ENCODE data around the gene SCNN1A. TPM values are rescaled to one million over a fixed set of nuclear protein-coding genes. Genes with fewer than 3 reads are reported as not detected.

Gene SCNN1A
- polyA plus RNA-seq, 1 experiment, result 0.36 TPM

DNA sequence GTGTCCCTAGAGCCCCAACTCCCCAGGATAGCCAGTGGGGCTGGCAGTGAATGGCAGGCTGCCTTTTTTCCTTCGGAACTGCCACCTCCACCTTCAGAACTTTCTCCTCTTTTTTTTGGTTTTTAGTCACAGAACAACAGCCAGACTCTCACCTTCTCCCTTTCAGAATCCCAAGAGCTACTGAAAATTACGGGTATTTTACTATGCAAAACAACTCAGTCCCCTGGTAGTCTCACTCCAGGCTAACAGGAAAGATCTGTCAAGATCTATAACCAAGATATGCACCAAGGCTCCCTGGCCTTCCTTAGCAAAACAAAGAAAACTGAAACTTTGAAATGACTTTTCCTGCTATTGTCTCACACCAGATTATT lies 52.4 kb downstream of the SCNN1A start:
- no peak for TF ChIP-seq CTCF (IDR thresholded peaks at IDR 0.05; ENCODE audit: insufficient read depth, low read depth, low read length)
- CTCF ChIA-PET, result interaction anchor here (0.8 to 2.5 kb wide), 15 partner anchors 9 to 335 kb away, joined by 3 to 13 read pairs (median 4); partner anchors contain the start of genes GAPDH and PLEKHG6
- Histone ChIP-seq H3K36me3 (ENCODE audit: control insufficient read depth, insufficient read depth, low read length) (peaks cover 11% of the 10 kb centered on the region), H3K4me3 (ENCODE audit: low read depth, low read length) (no peak overlapping the region), H3K27me3 (ENCODE audit: control insufficient read depth, insufficient read depth, low read length) (no peaks in the 10 kb centered on the region)
- POLR2A ChIA-PET, result interaction anchor here (0.6 to 1.6 kb wide), 4 partner anchors 13 to 142 kb away, joined by 3 to 8 read pairs (median 4); partner anchors contain the start of genes LTBR and TNFRSF1A
- DNase-seq (ENCODE audit: low read depth), result no peak

DNA sequence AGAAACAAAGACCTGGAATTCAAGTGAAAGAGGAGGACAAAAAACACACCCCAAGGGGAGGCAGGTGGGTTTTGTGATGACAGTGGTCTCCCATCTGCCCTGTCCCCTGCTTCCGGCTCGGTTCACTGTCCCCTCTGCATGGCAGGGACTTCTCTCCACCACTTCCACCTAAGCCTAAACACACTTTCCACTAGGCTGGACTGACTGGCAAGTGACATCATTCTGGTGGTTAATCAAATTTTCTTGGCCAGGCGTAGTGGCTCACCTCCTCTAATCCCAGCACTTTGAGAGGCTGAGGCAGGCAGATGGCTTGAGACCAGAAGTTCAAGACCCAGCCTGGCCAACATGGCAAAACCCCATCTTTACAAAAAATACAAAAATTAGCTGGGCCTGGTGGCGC lies 53.0 kb downstream of the SCNN1A start:
- Histone ChIP-seq H3K27me3 (ENCODE audit: control insufficient read depth, insufficient read depth, low read length) (no peaks in the 10 kb centered on the region), H3K4me3 (ENCODE audit: low read depth, low read length) (no peak overlapping the region), H3K36me3 (ENCODE audit: control insufficient read depth, insufficient read depth, low read length) (peaks cover 6% of the 10 kb centered on the region)
- ChIA-PET CTCF (interaction anchor here (0.9 to 2.5 kb wide), 8 partner anchors 8 to 334 kb away, joined by 3 to 13 read pairs (median 7); partner anchors contain the start of gene GAPDH), POLR2A (interaction anchor here (0.6 to 1.6 kb wide), 3 partner anchors 14 to 71 kb away, joined by 3 to 6 read pairs (median 3); partner anchors contain the start of gene LTBR)
- DNase-seq (ENCODE audit: low read depth), result no peak
- no peak for TF ChIP-seq CTCF (IDR thresholded peaks at IDR 0.05; ENCODE audit: insufficient read depth, low read depth, low read length)

DNA sequence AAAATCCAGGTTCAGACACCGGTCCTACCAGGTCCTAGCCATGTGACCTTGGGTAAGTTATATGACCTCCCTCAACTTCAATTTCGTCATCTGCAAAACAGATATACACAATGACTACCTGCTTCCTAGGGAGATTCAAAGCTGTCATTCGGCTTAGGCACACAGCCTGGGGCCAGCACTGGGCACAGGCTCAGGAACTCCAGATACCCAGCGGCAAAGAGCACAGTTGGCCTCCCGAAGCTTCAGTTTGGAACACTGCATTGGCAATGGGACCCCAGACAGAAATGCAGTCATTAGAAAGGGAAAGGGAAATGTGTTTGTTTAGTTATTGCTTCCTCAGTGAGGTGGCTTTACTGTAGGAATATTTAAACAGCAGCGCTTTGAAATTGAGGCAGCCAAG lies 53.5 kb downstream of the SCNN1A start:
- peaks cover 6% of the 10 kb centered on the region for H3K36me3 ChIP-seq (ENCODE audit: control insufficient read depth, insufficient read depth, low read length)

DNA sequence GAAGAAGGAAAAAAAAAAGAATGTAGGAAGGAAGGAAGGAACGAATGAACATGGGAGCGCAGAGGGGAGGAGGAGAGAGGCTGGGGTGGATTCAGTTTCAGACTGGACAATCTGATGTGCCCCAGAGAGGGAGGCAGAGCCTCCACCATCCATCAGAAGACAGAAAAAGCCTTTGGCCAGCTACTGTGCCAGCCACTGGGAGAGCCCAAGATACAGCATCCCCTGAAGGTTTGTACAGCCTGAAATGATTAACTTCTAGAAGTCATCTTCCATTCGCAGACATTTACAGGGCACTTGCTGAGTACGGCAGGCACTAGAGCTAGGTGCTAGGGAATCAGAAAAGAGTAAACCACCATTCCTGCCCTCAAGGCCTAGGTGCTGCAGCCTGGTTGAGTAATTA lies 55.9 kb downstream of the SCNN1A start:
- H3K4me3 ChIP-seq (ENCODE audit: low read depth, low read length), result no peak overlapping the region
- no peaks in the 10 kb centered on the region for H3K27me3 ChIP-seq (ENCODE audit: control insufficient read depth, insufficient read depth, low read length)
- DNase-seq (ENCODE audit: low read depth), result no peak
- POLR2A ChIA-PET, result interaction anchor here (0.6 kb wide), 1 partner anchor 132 kb away, joined by 3 read pairs; the partner anchor contains the start of gene TAPBPL
- H3K36me3 ChIP-seq (ENCODE audit: control insufficient read depth, insufficient read depth, low read length), result peaks cover 2% of the 10 kb centered on the region; the same call in 1 of the 2 replicates
- TF ChIP-seq CTCF (IDR thresholded peaks at IDR 0.05; ENCODE audit: insufficient read depth, low read depth, low read length), result no peak
- CTCF ChIA-PET, result interaction anchor here (0.9 to 1.2 kb wide), 3 partner anchors 12 to 331 kb away, joined by 3 read pairs; partner anchors contain the start of gene TAPBPL

More for the DNA sequence above, 53.5 kb downstream of the SCNN1A start:
- CTCF ChIA-PET, result interaction anchor here (1.7 to 2.5 kb wide), 6 partner anchors 13 to 334 kb away, joined by 4 to 13 read pairs (median 7); partner anchors contain the start of gene GAPDH
- POLR2A ChIA-PET, result no interaction called here
- TF ChIP-seq CTCF (IDR thresholded peaks at IDR 0.05; ENCODE audit: insufficient read depth, low read depth, low read length), result no peak
- H3K27me3 ChIP-seq (ENCODE audit: control insufficient read depth, insufficient read depth, low read length), result no peaks in the 10 kb centered on the region
- DNase-seq (ENCODE audit: low read depth), result no peak
- no peak overlapping the region for H3K4me3 ChIP-seq (ENCODE audit: low read depth, low read length)

DNA sequence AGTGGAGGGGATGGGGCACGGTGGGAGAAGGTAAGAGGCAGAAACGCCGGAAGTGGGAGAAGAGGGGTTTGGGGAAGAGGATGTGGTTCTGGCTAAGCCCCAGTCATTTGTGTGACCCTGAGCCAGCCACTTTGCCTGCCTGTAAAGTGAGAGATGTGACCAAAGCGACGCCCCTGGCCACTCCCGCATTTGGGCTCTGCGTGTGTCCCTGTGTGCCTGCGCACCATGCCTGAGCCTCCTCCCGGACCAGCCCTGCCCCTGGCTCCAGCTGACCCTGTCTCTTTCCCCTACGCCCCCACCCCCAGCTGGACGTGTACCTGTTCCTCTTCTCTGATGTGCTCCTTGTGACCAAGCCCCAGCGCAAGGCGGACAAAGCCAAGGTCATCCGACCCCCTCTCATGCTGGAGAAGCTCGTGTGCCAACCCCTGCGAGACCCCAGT lies 56.9 kb downstream of the SCNN1A start:
- no peaks in the 10 kb centered on the region for H3K27me3 ChIP-seq (ENCODE audit: control insufficient read depth, insufficient read depth, low read length)
- POLR2A ChIA-PET, result no interaction called here
- TF ChIP-seq CTCF (IDR thresholded peaks at IDR 0.05; ENCODE audit: insufficient read depth, low read depth, low read length), result no peak
- DNase-seq (ENCODE audit: low read depth), result no peak
- H3K4me3 ChIP-seq (ENCODE audit: low read depth, low read length), result no peak overlapping the region
- CTCF ChIA-PET, result no interaction called here
- no peaks in the 10 kb centered on the region for H3K36me3 ChIP-seq (ENCODE audit: control insufficient read depth, insufficient read depth, low read length)
